Kidney epithelial cell (primary cell): Measurements from ENCODE around the gene CHCT1. TPM values are rescaled to one million over a fixed set of nuclear protein-coding genes. Genes with fewer than 3 reads are reported as not detected.

ENCODE experiments used
- DNase-seq: peaks from one replicate; pipeline ENCODE4 v3.0.0-alpha.2; 2010; ENCODE audit warnings: low read depth
- H3K27me3 ChIP-seq: 2 replicates; pipeline ENCODE4 v1.6.0; 2011; ENCODE audit warnings: low read length; ENCODE audit not compliant: control insufficient read depth, insufficient read depth
- H3K36me3 ChIP-seq: 2 replicates; pipeline ENCODE4 v1.5.1; 2011; ENCODE audit warnings: low read length; ENCODE audit not compliant: control insufficient read depth, insufficient read depth
- H3K4me3 ChIP-seq: 2 replicates; pipeline ENCODE4 v1.5.1; 2011; ENCODE audit warnings: low read depth, mild to moderate bottlenecking, control low read depth, low read length
- total RNA-seq: library from RNA; depleted of rRNA; stranded (reverse); fragments of >200 nt; gene quantifications from 2 replicates; pipeline ENCODE4 v1.2.3, GENCODE V29; 2015
- TF ChIP-seq, protein P1 (sequence below): IDR thresholded peaks from 2 replicates; pipeline ENCODE4 v1.5.1; 2011; ENCODE audit warnings: mild to moderate bottlenecking, moderate library complexity, low read length, control low read depth, inconsistent platforms; ENCODE audit not compliant: insufficient read depth, poor library complexity, severe bottlenecking

The CHCT1 gene
- total RNA-seq, 1 donor from 2014 or later: not detected

DNA sequence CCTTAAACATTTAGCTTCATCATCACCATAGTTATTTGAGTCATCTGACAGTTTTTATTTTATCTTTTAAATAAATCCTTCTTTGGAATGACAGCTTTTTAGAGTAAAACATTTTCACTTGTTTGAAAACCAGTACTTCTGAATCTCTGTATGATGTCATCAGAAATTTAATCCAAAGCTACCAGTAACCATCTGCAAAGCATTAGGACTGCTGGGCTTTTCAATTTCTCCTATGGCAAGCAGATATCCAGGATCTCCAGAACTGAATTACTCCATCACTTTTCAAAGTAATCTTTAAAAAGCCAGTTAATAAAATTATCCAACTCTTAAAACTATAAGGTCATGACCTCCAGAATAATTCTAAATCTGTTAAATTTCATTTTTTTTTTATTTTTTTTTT, 51.5 kb downstream of the CHCT1 start:
- H3K27me3 ChIP-seq: no peaks in the 10 kb centered on the region
- TF ChIP-seq, protein P1, sequence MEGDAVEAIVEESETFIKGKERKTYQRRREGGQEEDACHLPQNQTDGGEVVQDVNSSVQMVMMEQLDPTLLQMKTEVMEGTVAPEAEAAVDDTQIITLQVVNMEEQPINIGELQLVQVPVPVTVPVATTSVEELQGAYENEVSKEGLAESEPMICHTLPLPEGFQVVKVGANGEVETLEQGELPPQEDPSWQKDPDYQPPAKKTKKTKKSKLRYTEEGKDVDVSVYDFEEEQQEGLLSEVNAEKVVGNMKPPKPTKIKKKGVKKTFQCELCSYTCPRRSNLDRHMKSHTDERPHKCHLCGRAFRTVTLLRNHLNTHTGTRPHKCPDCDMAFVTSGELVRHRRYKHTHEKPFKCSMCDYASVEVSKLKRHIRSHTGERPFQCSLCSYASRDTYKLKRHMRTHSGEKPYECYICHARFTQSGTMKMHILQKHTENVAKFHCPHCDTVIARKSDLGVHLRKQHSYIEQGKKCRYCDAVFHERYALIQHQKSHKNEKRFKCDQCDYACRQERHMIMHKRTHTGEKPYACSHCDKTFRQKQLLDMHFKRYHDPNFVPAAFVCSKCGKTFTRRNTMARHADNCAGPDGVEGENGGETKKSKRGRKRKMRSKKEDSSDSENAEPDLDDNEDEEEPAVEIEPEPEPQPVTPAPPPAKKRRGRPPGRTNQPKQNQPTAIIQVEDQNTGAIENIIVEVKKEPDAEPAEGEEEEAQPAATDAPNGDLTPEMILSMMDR: no peak
- H3K36me3 ChIP-seq: no peaks in the 10 kb centered on the region
- DNase-seq: no peak
- H3K4me3 ChIP-seq: no peak overlapping the region

Other genes starting within 250 kb of the CHCT1 start
- 31.4 and 37.2 TPM in 2 replicates for gene USP32, start 30.4 kb upstream of the CHCT1 start, total RNA-seq
- gene APPBP2, start 103.8 kb downstream of the CHCT1 start, total RNA-seq: 19.9 and 23.4 TPM in 2 replicates
- gene PPM1D, start 177.7 kb downstream of the CHCT1 start, total RNA-seq: 13.6 and 14.2 TPM in 2 replicates